SK-N-MC (cell line): ENCODE results near the gene NPAS4.

Experiments
- EZH2 ChIP-seq: fragments of 200-600 bp; sonication (generic); IDR thresholded peaks from one replicate; pipeline ENCODE4 v1.6.1; 2017; ENCODE audit warnings: antibody characterized with exemption
- POLR2AphosphoS5 ChIP-seq: IDR thresholded peaks from 2 replicates; pipeline ENCODE4 v1.6.1; 2012; ENCODE audit warnings: mild to moderate bottlenecking, low read depth, low read length, borderline replicate concordance

- TF ChIP-seq EZH2: no peak
- no peak for TF ChIP-seq POLR2AphosphoS5
These were observed 12.2 kb upstream of the NPAS4 start for GRCh38 chr11:66408488-66409214.
